DOHH2 (cell line): Measurements from ENCODE around the gene ARHGAP27.

Source experiments
- CTCF ChIP-seq: fragments of 200-600 bp; sonication (generic); IDR thresholded peaks from one replicate; pipeline ENCODE4 v1.5.1; 2014; ENCODE audit warnings: antibody characterized with exemption, mild to moderate bottlenecking, low read depth, low read length; ENCODE audit not compliant: poor library complexity, severe bottlenecking
- EZH2phosphoT487 ChIP-seq: fragments of 200-600 bp; sonication (generic); IDR thresholded peaks from 2 replicates; pipeline ENCODE4 v1.6.1; 2017; ENCODE audit warnings: borderline replicate concordance, mild to moderate bottlenecking, antibody characterized with exemption, low read length, moderate library complexity, mixed read lengths

DNA sequence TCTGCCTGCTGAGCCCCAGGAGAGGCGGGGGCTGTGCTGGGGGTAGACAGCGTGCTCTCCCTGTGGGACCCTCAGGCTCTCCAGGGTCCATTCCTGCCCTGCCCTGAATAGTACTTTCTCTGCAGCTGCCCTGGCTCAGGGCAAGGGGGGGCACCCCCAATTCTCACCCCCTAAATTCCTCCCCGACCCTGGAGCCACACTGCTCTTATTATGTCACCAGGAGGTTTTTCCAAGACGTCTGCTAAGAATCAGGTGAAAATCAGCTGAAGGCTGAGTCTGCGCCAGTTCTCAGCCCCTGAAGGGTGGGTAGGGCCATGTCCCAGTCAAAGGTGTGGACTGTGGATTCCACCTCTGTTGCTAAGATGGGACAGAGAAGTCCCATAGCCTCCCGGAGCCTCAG is 66.0 kb downstream of the ARHGAP27 start:
- TF ChIP-seq CTCF (no peak), EZH2phosphoT487 (no peak)
